H9 (cell line): ENCODE data around the gene PHLDB1. TPM values are rescaled to one million over a fixed set of nuclear protein-coding genes. Genes with fewer than 3 reads are reported as not detected.

ENCODE experiments used
- DNase-seq: peaks from one replicate; pipeline ENCODE4 v3.0.0-alpha.2; 2017
- H2AFZ ChIP-seq: one replicate; pipeline ENCODE4 v1.6.1; 2013; ENCODE audit warnings: mild to moderate bottlenecking, low read length, control low read depth, moderate library complexity
- H2AK5ac ChIP-seq: 2 replicates; pipeline ENCODE4 v1.6.1; 2013; ENCODE audit warnings: low read length, control low read depth, mixed read lengths; ENCODE audit not compliant: insufficient read length
- H2BK120ac ChIP-seq: one replicate; pipeline ENCODE4 v1.6.1; 2013; ENCODE audit warnings: low read depth, mild to moderate bottlenecking, low read length, control low read depth, inconsistent platforms; ENCODE audit not compliant: poor library complexity, severe bottlenecking
- H2BK12ac ChIP-seq: 2 replicates; pipeline ENCODE4 v1.6.1; 2013; ENCODE audit warnings: low read length, control low read depth, mixed read lengths, low read depth; ENCODE audit not compliant: insufficient read length
- H2BK15ac ChIP-seq: 2 replicates; pipeline ENCODE4 v1.6.1; 2013; ENCODE audit warnings: low read depth, low read length, control low read depth
- H2BK20ac ChIP-seq: one replicate; pipeline ENCODE4 v1.6.1; 2013; ENCODE audit warnings: low read depth, mild to moderate bottlenecking, low read length, control low read depth, inconsistent platforms; ENCODE audit not compliant: poor library complexity, severe bottlenecking
- H2BK5ac ChIP-seq: 2 replicates; pipeline ENCODE4 v1.6.1; 2013; ENCODE audit warnings: low read length, control low read depth, mixed read lengths; ENCODE audit not compliant: insufficient read length
- H3K14ac ChIP-seq: 2 replicates; pipeline ENCODE4 v1.6.1; 2013; ENCODE audit warnings: low read length, control low read depth; ENCODE audit not compliant: insufficient read depth
- H3K18ac ChIP-seq: 2 replicates; pipeline ENCODE4 v1.6.1; 2013; ENCODE audit warnings: low read depth, mild to moderate bottlenecking, mixed read lengths, low read length, control low read depth; ENCODE audit not compliant: insufficient read length
- H3K23ac ChIP-seq: 2 replicates; pipeline ENCODE4 v1.6.1; 2013; ENCODE audit warnings: low read length, control low read depth, mixed read lengths, low read depth; ENCODE audit not compliant: insufficient read length
- H3K23me2 ChIP-seq: 2 replicates; pipeline ENCODE4 v1.6.1; 2013; ENCODE audit warnings: low read depth, mild to moderate bottlenecking, mixed read lengths, low read length, control low read depth; ENCODE audit not compliant: insufficient read length, poor library complexity, severe bottlenecking
- H3K27ac ChIP-seq: 2 replicates; pipeline ENCODE4 v1.5.1; 2013; ENCODE audit warnings: low read length, control low read depth, mixed read lengths, low read depth; ENCODE audit not compliant: insufficient read length
- H3K27me3 ChIP-seq: 2 replicates; pipeline ENCODE4 v1.6.1; 2013; ENCODE audit warnings: low read length, control low read depth, inconsistent platforms; ENCODE audit not compliant: insufficient read depth
- H3K4ac ChIP-seq: 2 replicates; pipeline ENCODE4 v1.6.1; 2013; ENCODE audit warnings: low read depth, mild to moderate bottlenecking, control low read depth, inconsistent platforms, low read length, moderate library complexity
- H3K4me1 ChIP-seq: 2 replicates; pipeline ENCODE4 v1.6.1; 2013; ENCODE audit warnings: low read length, control low read depth, inconsistent platforms; ENCODE audit not compliant: insufficient read depth
- H3K4me2 ChIP-seq: 2 replicates; pipeline ENCODE4 v1.6.1; 2013; ENCODE audit warnings: low read length, control low read depth, mixed read lengths; ENCODE audit not compliant: insufficient read length, insufficient read depth
- H3K56ac ChIP-seq: 2 replicates; pipeline ENCODE4 v1.6.1; 2013; ENCODE audit warnings: low read depth, mild to moderate bottlenecking, mixed read lengths, low read length, control low read depth; ENCODE audit not compliant: insufficient read length
- H3K79me1 ChIP-seq: 2 replicates; pipeline ENCODE4 v1.6.1; 2013; ENCODE audit warnings: low read depth, mild to moderate bottlenecking, moderate library complexity, low read length, control low read depth, inconsistent platforms; ENCODE audit not compliant: insufficient read depth, poor library complexity, severe bottlenecking
- H3K79me2 ChIP-seq: 2 replicates; pipeline ENCODE4 v1.6.1; 2013; ENCODE audit warnings: low read length, control low read depth, inconsistent platforms; ENCODE audit not compliant: insufficient read depth
- H3K9ac ChIP-seq: 2 replicates; pipeline ENCODE4 v1.6.1; 2013; ENCODE audit warnings: low read length, control low read depth, mixed read lengths; ENCODE audit not compliant: insufficient read length; ENCODE audit errors: extremely low read depth
- H3K9me3 ChIP-seq: one replicate; pipeline ENCODE4 v1.6.1; 2013; ENCODE audit warnings: low read depth, low read length, inconsistent platforms; ENCODE audit not compliant: control insufficient read depth
- H3T11ph ChIP-seq: one replicate; pipeline ENCODE4 v1.6.1; 2013; ENCODE audit warnings: mild to moderate bottlenecking, low read length, control low read depth, inconsistent platforms
- H4K20me1 ChIP-seq: one replicate; pipeline ENCODE4 v1.6.1; 2013; ENCODE audit not compliant: control insufficient read depth, insufficient read length, insufficient read depth
- H4K5ac ChIP-seq: 2 replicates; pipeline ENCODE4 v1.6.1; 2013; ENCODE audit warnings: low read depth, mild to moderate bottlenecking, mixed read lengths, low read length, control low read depth; ENCODE audit not compliant: insufficient read length
- H4K8ac ChIP-seq: replicated peaks from 2 replicates; pipeline ENCODE4 v1.6.1; 2013; ENCODE audit warnings: low read length, control low read depth, mixed read lengths, low read depth; ENCODE audit not compliant: insufficient read length
- H4K91ac ChIP-seq: 2 replicates; pipeline ENCODE4 v1.6.1; 2013; ENCODE audit warnings: low read depth, mild to moderate bottlenecking, moderate library complexity, mixed read lengths, low read length, control low read depth; ENCODE audit not compliant: insufficient read length
- H3K27ac Mint-ChIP-seq, 3 experiments: 2 replicates in 2 of 3; 3 replicates in 1 of 3; pipeline ENCODE4 v1.8.0; 2020 to 2021; ENCODE audit warnings: mixed read lengths in 3 of 3, mild to moderate bottlenecking in 1 of 3, moderate library complexity in 1 of 3
- H3K27me3 Mint-ChIP-seq: 2 replicates; pipeline ENCODE4 v1.8.0; 2021; ENCODE audit warnings: low read depth, mild to moderate bottlenecking, moderate library complexity, mixed read lengths
- H3K36me3 Mint-ChIP-seq, 3 experiments: 2 replicates in 2 of 3; 3 replicates in 1 of 3; pipeline ENCODE4 v1.8.0; 2020 to 2021; ENCODE audit warnings: low read depth in 3 of 3, mixed read lengths in 3 of 3; ENCODE audit not compliant: insufficient read depth in 1 of 3
- H3K4me1 Mint-ChIP-seq, 2 experiments: 2 replicates each; pipeline ENCODE4 v1.8.0; 2020; ENCODE audit warnings: mixed read lengths in 2 of 2
- H3K4me3 Mint-ChIP-seq, 2 experiments: 2 replicates in 1 of 2; 3 replicates in 1 of 2; pipeline ENCODE4 v1.8.0; 2020 to 2021; ENCODE audit warnings: mild to moderate bottlenecking in 2 of 2, mixed read lengths in 2 of 2, moderate library complexity in 1 of 2
- H3K9me3 Mint-ChIP-seq, 2 experiments: 2 replicates in 1 of 2; 3 replicates in 1 of 2; pipeline ENCODE4 v1.8.0; 2020; ENCODE audit warnings: mild to moderate bottlenecking in 2 of 2, mixed read lengths in 2 of 2, moderate library complexity in 1 of 2
- CTCF ChIP-seq: fragments of 200-600 bp; sonication (generic); conservative IDR thresholded peaks from 3 replicates; pipeline ENCODE4 v1.8.0; 2021; ENCODE audit warnings: antibody characterized with exemption, mild to moderate bottlenecking
- WGBS: extraction: QIAGEN DNeasy Blood & Tissue Kit; methylation state at CpG from one replicate; pipeline ENCODE4 v1.1.7; 2013; ENCODE audit warnings: missing lambda C conversion rate, low lambda C conversion rate, mixed read lengths; ENCODE audit not compliant: insufficient read length; ENCODE audit errors: extremely low coverage; 5-methylcytosine and 5-hydroxymethylcytosine counted together
- total RNA-seq: library from RNA; stranded (reverse); gene quantifications from 2 replicates; pipeline ENCODE4 v1.2.1, GENCODE V29; 2021

Gene PHLDB1
- total RNA-seq, 1 experiment from 2014 or later, result 56.0 TPM

GRCh38 chr11:118689852-118690552 is 82.6 kb downstream of the PHLDB1 start:
- Histone ChIP-seq H2BK15ac (no peak overlapping the region), H2BK20ac (no peak overlapping the region), H3K9ac (no peak overlapping the region), H2AK5ac (no peak overlapping the region), H2BK12ac (no peak overlapping the region), H3K79me2 (no peaks in the 10 kb centered on the region), H3K4ac (no peak overlapping the region), H3K27me3 (no peaks in the 10 kb centered on the region), H4K5ac (no peak overlapping the region), H4K8ac (no peak overlapping the region), H3K56ac (no peak overlapping the region), H3K9me3 (no peaks in the 10 kb centered on the region), H4K91ac (no peak overlapping the region), H3K23ac (no peak overlapping the region), H3K4me1 (peaks cover 3% of the 10 kb centered on the region; the same call in 1 of the 2 replicates), H2BK5ac (no peak overlapping the region), H3K23me2 (peaks cover 3% of the 10 kb centered on the region), H2AFZ (no peak overlapping the region), H2BK120ac (no peak overlapping the region), H3K4me2 (peak overlapping the region; percentile 50), H4K20me1 (no peaks in the 10 kb centered on the region), H3K18ac (no peak overlapping the region), H3K27ac (no peak overlapping the region), H3T11ph (no peak overlapping the region), H3K14ac (no peak overlapping the region), H3K79me1 (no peaks in the 10 kb centered on the region)
- H3K9me3 Mint-ChIP-seq, result peaks cover 0 to 3% of the 10 kb centered on the region in 2 experiments; a peak in 1 of 5 replicates
- no CpG with 5 or more reads among the region's 30 CpGs for WGBS
- H3K36me3 Mint-ChIP-seq, result peaks cover 0 to 4% (median 0%) of the 10 kb centered on the region in 3 experiments; a peak in 2 of 7 replicates
- no peaks in the 10 kb centered on the region; the same call in 1 of the 2 replicates for H3K27me3 Mint-ChIP-seq
- TF ChIP-seq CTCF, result peak; percentile 91
- H3K27ac Mint-ChIP-seq, result peak overlapping the region; percentile 51 to 98 (median 93); a peak in 3 of 7 replicates
- H3K4me1 Mint-ChIP-seq, result peaks cover 36 to 38% of the 10 kb centered on the region in 2 experiments
- H3K4me3 Mint-ChIP-seq, result peak overlapping the region; percentile 65 to 74
- DNase-seq, result peak; percentile 98
